Astrocyte (in vitro differentiated cells and primary cell): ENCODE measurements around the gene KLF11.

Experiments
- CTCF ChIP-seq: IDR thresholded peaks from 2 replicates; pipeline ENCODE4 v1.5.1; 2011; ENCODE audit warnings: low read depth, mild to moderate bottlenecking, inconsistent platforms, low read length, moderate library complexity; ENCODE audit not compliant: insufficient read depth
- EZH2 ChIP-seq: IDR thresholded peaks from 2 replicates; pipeline ENCODE4 v1.6.1; 2012; ENCODE audit warnings: mild to moderate bottlenecking, low read length, inconsistent platforms; ENCODE audit not compliant: insufficient read depth

GRCh38 chr2:10038716-10039115, 4.6 kb upstream of the KLF11 start:
- no peak for TF ChIP-seq CTCF
- no peak for TF ChIP-seq EZH2
